Measurements from ENCODE around the gene PHACTR3.

Gene PHACTR3

DNA sequence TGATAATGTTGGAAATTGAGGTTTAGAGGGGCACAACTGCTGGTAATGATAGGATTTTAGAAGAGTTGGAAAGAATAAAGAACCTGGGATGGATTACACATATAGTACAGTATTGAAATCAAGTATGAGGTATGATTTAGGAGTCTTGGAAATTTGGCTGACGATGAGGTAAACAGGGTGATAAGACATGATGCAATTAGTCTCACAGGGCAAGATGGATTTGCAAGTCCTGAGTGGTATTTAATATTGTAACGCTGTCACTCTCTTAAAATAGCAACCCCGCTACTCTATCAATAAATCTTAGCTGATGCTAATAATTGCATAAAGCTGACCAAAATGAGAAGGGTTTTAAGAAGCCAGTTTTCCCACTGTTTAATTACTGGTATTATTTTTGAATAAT is 258.7 kb downstream of the PHACTR3 start:
- Histone ChIP-seq H3K27me3 (ENCODE audit: control insufficient read depth, insufficient read depth, low read length) (no peaks in the 10 kb centered on the region), H3K27ac (no peak overlapping the region), H3K79me2 (no peaks in the 10 kb centered on the region), H3K9me3 (ENCODE audit: control insufficient read depth, low read length) (no peaks in the 10 kb centered on the region), H3K4me1 (no peaks in the 10 kb centered on the region), H3K4me3 (ENCODE audit: low read depth, low read length) (no peak overlapping the region), H2AFZ (no peak overlapping the region), H3K36me3 (ENCODE audit: control insufficient read depth, insufficient read depth, low read length) (no peaks in the 10 kb centered on the region), H3K4me2 (ENCODE audit: low read length) (no peak overlapping the region), H3K9ac (no peak overlapping the region)
- TF ChIP-seq, protein P1, sequence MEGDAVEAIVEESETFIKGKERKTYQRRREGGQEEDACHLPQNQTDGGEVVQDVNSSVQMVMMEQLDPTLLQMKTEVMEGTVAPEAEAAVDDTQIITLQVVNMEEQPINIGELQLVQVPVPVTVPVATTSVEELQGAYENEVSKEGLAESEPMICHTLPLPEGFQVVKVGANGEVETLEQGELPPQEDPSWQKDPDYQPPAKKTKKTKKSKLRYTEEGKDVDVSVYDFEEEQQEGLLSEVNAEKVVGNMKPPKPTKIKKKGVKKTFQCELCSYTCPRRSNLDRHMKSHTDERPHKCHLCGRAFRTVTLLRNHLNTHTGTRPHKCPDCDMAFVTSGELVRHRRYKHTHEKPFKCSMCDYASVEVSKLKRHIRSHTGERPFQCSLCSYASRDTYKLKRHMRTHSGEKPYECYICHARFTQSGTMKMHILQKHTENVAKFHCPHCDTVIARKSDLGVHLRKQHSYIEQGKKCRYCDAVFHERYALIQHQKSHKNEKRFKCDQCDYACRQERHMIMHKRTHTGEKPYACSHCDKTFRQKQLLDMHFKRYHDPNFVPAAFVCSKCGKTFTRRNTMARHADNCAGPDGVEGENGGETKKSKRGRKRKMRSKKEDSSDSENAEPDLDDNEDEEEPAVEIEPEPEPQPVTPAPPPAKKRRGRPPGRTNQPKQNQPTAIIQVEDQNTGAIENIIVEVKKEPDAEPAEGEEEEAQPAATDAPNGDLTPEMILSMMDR (IDR thresholded peaks at IDR 0.05) = no peak

DNA sequence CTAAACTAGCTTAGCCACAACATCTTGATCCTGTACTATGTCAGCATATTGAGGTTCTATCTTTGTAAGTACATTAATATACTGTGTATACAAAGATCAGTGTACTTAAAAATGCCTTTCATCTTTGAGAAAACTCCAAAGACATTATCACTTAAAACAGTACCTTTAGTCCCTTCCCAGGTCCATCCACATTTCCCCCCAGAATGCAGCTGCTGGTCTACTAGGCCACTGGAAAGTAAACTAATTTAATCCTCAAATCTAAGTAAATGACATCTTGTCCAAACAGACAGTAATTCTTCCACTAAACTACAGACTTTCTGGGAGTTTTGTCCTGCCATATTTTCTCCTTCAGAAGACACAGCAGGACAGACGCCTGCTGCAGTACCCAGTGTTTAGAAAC is 260.4 kb downstream of the PHACTR3 start:
- no peaks in the 10 kb centered on the region for H3K27me3 ChIP-seq (ENCODE audit: control insufficient read depth, insufficient read depth, low read length)

GRCh38 chr20:59866338-59866737 is 262.0 kb downstream of the PHACTR3 start:
- Histone ChIP-seq H3K4me3 (ENCODE audit: low read depth, low read length) (no peak overlapping the region), H2AFZ (no peak overlapping the region), H3K36me3 (ENCODE audit: control insufficient read depth, insufficient read depth, low read length) (no peaks in the 10 kb centered on the region), H3K4me2 (ENCODE audit: low read length) (no peak overlapping the region), H3K9me3 (ENCODE audit: control insufficient read depth, low read length) (no peaks in the 10 kb centered on the region), H3K79me2 (no peaks in the 10 kb centered on the region), H3K9ac (no peak overlapping the region), H3K27ac (no peak overlapping the region), H3K27me3 (ENCODE audit: control insufficient read depth, insufficient read depth, low read length) (no peaks in the 10 kb centered on the region), H3K4me1 (no peaks in the 10 kb centered on the region)
- TF ChIP-seq, protein P1 (IDR thresholded peaks at IDR 0.05) = no peak

More for the DNA sequence above, 260.4 kb downstream of the PHACTR3 start:
- TF ChIP-seq, protein P1 (IDR thresholded peaks at IDR 0.05) = no peak
- Histone ChIP-seq H3K4me3 (ENCODE audit: low read depth, low read length) (no peak overlapping the region), H3K79me2 (no peaks in the 10 kb centered on the region), H3K36me3 (ENCODE audit: control insufficient read depth, insufficient read depth, low read length) (no peaks in the 10 kb centered on the region), H2AFZ (no peak overlapping the region), H3K4me1 (no peaks in the 10 kb centered on the region), H3K27ac (no peak overlapping the region), H3K9me3 (ENCODE audit: control insufficient read depth, low read length) (no peaks in the 10 kb centered on the region), H3K9ac (no peak overlapping the region), H3K4me2 (ENCODE audit: low read length) (no peak overlapping the region)

DNA sequence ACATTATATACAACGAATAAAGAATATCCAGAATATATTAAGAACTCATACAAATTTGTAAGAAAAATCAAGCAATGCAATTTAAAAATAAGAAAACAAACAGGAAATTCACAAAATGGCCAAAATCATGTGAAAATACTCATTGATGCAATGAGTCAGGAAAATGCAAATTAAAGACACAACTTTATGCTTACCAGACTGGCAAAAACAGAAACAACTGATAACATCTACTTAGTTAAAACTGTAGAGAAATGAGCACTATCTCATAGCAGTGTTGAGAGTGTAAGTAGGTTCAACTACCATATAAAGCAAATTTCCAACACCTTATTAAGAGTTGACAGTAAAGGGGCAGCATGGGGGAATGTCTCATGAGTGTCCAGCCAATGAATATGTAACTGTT is 266.8 kb downstream of the PHACTR3 start:
- H3K4me1 ChIP-seq = no peaks in the 10 kb centered on the region
- H3K79me2 ChIP-seq = no peaks in the 10 kb centered on the region
- H3K9me3 ChIP-seq (ENCODE audit: control insufficient read depth, low read length) = no peaks in the 10 kb centered on the region
- TF ChIP-seq, protein P1 (IDR thresholded peaks at IDR 0.05) = no peak
- no peak overlapping the region for H3K4me2 ChIP-seq (ENCODE audit: low read length)
- H3K4me3 ChIP-seq (ENCODE audit: low read depth, low read length) = no peak overlapping the region
- no peak overlapping the region for H3K27ac ChIP-seq
- H2AFZ ChIP-seq = no peak overlapping the region
- H3K27me3 ChIP-seq (ENCODE audit: control insufficient read depth, insufficient read depth, low read length) = no peaks in the 10 kb centered on the region
- no peak overlapping the region for H3K9ac ChIP-seq
- no peaks in the 10 kb centered on the region for H3K36me3 ChIP-seq (ENCODE audit: control insufficient read depth, insufficient read depth, low read length)

DNA sequence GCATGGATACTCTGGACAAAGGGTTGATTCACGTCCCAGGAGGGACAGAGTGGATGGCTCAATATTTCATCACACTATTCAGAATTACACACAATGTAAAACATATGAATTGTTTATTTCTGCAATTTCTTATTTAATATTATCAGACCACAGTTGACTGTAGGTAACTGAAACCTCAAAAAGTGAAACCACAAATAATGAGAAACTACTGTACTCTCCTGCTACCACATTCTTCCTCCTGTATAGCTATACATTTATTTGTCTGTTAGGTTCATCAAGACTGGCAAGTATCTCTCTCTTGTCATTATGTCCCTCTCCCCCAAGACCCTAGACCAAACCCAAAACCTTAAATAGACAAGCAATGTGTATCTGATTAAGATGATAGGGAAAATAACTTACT is 269.1 kb downstream of the PHACTR3 start:
- Histone ChIP-seq H3K9me3 (ENCODE audit: control insufficient read depth, low read length) (no peaks in the 10 kb centered on the region), H3K4me2 (ENCODE audit: low read length) (no peak overlapping the region), H2AFZ (no peak overlapping the region), H3K4me3 (ENCODE audit: low read depth, low read length) (no peak overlapping the region), H3K9ac (no peak overlapping the region), H3K4me1 (no peaks in the 10 kb centered on the region), H3K27ac (no peak overlapping the region), H3K36me3 (ENCODE audit: control insufficient read depth, insufficient read depth, low read length) (no peaks in the 10 kb centered on the region), H3K27me3 (ENCODE audit: control insufficient read depth, insufficient read depth, low read length) (no peaks in the 10 kb centered on the region), H3K79me2 (no peaks in the 10 kb centered on the region)
- TF ChIP-seq, protein P1 (IDR thresholded peaks at IDR 0.05) = no peak

All from parathyroid adenoma (tissue), 2 donors.